Breast epithelium (tissue), 3 donors: ENCODE results near the gene WFDC2.

Experiments used
- CTCF ChIP-seq, 3 donors: fragments of 450-650 bp; IDR thresholded peaks; one replicate each; pipeline ENCODE4 v1.5.1; 2016 to 2017; ENCODE audit warnings: antibody characterized with exemption in 3 of 3, mild to moderate bottlenecking in 3 of 3, moderate library complexity in 3 of 3
- POLR2A ChIP-seq: fragments of 450-650 bp; IDR thresholded peaks from one replicate; pipeline ENCODE4 v1.6.1; 2016; ENCODE audit warnings: antibody characterized with exemption, mild to moderate bottlenecking, moderate library complexity
- POLR2AphosphoS5 ChIP-seq, 3 donors: sonication (generic); formaldehyde crosslinking; IDR thresholded peaks; one replicate each; pipeline ENCODE4 v1.6.1; 2017; ENCODE audit warnings: antibody characterized with exemption in 3 of 3

DNA sequence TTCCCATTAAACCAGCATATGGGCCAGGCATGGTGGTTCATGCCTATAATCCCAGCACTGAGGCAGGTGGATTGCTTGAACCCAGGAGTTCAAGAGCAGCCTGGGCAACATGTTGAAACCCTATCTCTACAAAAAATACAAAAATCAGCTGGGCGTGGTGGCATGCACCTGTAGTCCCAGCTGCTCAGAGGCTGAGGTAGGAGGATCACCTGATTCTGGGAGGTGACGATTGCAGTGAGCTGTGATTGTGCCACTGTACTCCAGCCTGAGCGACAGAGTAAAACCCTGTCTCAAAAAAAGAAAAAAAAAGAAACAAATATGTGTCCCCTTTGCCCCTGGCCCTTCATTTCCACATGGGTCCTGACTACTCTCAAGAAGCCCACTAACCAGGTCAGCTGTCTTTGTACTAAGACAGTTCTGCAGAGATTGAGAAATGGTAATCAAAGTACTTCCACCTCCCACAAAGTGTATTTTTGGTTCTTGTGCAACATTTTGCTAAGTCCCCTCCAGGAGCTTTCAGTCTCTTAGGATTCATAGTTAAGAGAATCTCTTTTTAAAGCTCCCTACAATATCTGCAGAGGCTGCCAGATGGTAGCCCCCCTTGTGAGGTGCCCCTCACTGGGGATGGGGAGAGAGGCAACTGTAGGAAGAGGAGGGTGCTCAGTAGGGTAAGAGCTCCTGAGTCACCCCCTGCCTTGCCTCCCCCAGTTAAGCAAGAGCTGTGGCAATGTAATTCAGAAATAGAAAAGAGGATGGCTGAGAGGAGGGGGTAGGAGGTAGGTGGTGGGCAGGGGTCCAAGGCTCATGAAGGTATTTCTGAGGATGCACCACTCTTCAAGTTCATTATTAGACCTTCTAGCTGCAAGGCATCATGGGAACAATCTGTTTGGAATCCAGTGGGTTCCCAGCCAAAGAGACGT is 16.5 kb upstream of the WFDC2 start:
- TF ChIP-seq CTCF (IDR thresholded peaks at IDR 0.05) (no peak), POLR2A (no peak), POLR2AphosphoS5 (IDR thresholded peaks at IDR 0.05) (no peak)
